Kasumi-1 (cell line): Measurements from ENCODE around the gene FGD3.
"Not testable (repeated sequence)": the region's sequence is repeated elsewhere in the genome, so short reads cannot be mapped to it uniquely, and the experiment has no call there.

Source experiments
- DNase-seq, 2 experiments: peaks; one replicate each; lab custom pipeline; 2025; lab: John Stamatoyannopoulos, UW

The FGD3 gene

DNA sequence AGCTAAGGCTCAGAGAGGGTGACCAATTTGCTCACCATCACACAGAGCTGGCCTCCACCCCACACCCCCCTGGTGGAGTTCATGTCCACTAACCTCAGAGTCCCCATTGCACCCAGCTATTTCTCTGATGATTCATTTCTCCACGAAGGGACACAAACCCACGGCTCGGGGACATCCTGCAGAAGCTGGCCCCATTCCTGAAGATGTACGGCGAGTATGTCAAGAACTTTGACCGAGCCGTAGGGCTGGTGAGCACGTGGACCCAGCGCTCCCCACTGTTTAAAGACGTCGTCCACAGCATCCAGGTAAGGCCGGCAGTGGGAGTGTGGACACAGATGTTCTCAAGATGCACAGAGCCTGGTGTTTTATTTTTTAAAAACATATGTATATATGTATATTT lies 58.6 kb downstream of the FGD3 start:
- no peak for DNase-seq

DNA sequence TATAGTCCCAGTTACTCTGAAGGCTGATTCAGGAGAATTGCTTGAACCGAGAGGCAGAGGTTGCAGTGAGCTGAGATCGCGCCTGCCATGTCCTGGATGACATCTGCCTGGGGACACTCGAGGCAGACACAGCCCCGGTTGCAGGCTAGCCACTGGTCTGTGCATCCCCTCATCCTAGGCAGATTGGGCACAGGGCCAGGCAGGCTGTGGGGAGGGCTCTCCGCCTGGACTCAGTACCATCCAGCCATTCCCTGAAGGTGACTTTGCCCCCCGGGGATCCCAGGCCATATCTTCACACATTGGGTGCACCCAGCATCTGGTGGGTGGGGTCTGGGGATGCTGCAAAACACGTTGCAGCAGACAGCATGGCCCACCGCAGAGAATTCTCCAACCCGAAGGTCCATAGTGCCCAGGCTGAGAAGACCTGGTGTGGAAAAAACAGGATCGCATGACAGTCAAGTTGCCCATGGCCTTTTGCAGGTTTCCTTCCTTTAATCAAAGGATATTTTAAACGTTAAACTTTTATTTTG lies 60.3 kb downstream of the FGD3 start:
- no peak for DNase-seq

DNA sequence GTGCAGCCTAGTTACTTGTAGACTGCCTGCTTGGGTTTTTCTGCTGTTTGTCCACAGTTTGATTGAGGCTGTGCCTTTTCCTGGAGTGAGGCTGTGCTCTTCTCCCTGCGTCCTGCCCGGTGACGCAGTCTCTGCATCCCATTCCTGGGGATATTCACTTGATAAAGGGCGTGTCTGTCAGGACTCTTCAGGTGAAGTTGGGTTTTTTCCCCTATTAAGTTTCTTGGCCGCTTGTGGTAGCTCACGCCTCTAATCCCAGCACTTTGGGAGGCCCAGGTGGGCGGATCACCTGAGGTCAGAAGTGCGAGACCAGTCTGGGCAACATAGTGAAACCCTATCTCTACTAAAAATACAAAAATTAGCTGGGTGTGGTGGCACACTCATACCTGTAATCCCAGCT lies 61.1 kb downstream of the FGD3 start:
- DNase-seq = no peak

DNA sequence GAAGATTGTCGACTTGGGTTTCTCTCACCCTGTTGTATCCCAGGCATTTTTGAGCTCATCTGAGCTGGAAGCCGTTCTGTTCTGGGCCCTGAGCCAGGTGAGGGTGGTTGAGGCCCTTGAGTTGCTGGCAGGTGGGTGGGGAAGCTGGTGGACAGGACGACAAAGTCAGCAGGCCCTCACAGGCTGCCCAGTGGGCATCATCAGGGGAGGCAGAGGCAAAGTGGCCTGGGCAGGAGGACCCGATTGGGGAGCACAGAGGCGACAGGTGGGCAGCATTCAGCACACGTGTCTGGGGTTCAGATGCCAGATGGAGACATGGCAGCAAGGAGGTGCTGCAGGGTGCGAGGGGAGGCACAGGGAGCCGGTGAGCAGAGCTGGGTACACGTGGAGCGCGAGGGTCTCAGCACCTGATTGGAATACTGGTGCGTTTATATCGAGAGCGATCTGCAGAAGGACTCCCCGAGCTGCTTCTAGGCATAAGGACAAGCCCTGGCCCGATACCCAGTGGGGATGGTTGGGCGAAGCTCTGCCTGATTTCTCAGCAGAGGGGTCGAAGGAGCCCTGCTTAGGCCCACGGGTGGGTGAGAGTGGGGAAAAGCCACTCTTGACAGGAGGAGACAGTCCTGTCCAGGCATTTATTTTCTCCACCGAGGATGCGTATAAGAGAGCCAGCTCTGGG lies 62.2 kb downstream of the FGD3 start:
- DNase-seq = no peak

DNA sequence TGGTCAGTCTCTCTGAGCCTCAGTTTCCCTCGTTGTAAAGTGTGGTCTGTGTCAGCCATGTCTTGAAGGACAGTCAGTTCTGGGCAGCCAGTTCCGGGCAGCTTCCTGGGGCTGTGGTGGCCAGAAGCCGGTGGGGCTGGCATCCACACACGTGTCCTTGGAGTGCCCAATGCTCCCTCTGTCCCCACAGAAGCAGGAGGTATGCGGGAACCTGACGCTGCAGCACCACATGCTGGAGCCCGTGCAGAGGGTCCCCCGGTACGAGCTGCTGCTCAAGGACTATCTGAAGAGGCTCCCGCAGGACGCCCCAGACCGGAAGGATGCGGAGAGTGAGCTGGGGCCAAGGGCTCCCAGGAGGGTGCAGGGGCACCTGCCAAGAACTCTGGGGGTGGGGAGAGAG lies 62.7 kb downstream of the FGD3 start:
- no peak for DNase-seq

DNA sequence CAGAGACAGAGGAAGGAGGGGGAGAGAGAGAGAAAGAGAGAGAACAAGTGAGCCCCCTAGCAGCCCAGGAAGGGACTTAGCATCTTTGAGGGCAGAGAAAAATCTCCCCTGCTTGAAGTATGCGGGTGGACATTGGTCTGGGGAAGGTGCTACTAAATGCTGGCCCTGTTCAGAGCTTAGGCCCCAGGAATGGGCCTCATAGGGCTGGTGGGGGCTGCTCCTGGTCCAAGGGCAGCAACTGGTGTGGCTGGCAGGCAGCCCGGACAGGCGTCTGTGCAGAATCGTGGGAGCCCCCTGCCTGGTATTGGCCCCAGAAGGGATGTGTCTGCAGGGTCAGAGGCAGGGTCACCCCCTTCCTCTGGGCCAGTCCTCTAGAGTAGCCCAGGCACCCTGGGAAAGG lies 63.4 kb downstream of the FGD3 start:
- no peak for DNase-seq

DNA sequence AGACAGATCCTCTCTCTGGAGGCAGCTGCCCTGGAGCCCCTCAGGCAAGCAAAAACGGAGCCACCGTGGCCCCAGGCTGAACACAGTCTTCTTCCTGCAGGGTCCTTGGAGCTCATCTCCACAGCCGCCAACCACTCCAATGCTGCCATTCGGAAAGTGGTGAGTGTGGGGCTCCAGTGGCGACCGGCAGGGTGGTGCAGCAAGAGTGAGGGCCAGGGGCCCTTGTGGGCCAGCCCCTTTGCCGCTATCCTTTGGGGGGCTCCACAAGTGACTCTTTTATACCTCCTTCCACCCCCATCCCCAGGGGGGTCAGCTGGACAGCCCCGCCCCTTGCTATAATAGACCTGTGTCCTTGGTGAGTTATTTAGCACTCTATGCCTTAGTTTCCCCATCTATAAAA lies 63.8 kb downstream of the FGD3 start:
- no peak for DNase-seq

DNA sequence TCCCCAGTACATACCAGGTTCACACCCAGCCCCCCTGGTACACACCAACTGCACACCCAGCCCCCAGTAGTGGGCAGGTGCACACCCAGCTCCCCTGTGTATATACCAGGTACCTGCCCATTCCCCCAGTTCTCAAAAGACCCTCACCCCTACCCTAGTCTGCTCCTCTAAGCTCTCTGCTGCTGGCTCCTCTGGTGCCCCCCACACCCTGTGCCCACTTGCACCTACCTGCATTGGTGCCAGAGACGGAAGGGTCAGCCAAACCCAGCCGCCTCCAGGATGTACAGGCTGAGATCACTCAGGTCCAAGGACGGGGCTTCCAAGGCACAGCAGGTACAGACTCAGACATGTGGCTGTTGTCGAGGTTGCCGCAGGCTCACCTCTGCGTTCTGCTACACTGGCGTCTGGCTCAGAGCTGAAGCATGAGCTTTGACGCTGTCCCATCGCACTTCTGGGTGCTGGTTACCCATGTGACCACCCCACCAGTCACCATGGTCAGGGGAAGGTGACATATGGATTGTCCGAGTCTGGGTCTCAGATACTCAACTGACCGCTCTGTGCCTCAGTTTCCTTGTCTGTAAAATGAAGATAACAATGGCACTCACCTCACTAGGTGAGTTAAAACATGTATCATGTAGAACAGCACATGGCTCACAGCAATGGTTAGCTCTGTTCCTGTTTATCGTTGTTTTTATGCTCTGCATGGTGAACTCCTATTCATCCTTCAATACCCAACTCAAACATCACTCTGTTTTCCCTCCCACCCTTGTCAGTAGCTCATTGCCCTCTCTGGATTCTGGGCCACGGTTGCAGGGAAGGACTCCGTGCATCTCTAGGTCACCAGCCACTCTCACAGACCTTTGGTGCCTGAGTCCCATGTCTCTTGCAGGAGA lies 65.9 kb downstream of the FGD3 start:
- no peak for DNase-seq

DNA sequence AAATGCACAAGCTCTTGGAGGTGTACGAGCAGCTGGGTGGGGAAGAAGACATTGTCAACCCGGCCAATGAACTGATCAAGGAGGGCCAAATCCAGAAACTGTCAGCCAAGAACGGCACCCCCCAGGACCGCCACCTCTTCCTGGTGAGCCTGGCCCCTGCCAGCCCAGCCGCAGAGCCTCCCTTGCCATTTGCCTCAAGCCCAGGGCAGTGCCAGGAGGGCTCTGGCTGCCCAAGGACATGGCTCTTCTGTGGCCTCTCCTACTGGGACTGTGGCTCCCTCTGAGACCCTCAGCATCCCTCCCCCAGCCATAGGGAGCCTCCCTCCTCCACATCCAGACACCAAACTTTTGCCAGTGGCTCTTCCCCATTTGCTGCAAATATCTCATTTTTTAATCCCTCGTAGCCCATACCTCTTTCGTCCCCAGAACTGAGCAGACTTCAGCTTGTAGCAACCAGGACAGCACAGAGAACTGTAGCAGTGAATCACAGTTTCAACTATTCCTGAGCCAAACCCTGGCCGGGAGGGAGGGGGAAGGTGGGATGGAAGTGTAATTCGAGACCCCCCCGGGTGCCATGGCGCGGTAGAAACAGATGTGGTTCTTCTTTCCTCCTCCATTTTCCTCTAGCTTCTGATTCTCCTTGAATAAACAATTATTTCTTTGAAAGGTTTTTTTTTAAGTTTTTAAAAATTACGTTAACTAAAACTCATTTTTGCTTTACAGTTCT lies 66.7 kb downstream of the FGD3 start:
- DNase-seq = no peak

DNA sequence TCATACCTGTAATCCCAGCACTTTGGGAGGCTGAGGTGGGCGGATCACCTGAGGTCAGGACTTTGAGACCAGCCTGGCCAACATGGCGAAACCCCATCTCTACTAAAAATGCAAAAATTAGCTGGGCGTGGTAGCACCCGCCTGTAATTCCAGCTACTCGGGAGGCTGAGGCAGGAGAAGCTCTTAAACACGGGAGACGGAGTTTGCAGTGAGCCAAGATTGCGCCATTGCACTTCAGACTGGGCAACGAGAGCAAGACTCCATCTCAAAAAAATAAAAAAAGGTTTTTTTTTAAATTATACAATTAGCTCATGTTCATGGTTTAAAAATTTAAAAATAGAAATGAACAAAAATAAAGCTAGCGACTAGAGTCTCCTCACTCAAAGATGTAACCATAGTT lies 67.9 kb downstream of the FGD3 start:
- DNase-seq = not testable (repeated sequence)

DNA sequence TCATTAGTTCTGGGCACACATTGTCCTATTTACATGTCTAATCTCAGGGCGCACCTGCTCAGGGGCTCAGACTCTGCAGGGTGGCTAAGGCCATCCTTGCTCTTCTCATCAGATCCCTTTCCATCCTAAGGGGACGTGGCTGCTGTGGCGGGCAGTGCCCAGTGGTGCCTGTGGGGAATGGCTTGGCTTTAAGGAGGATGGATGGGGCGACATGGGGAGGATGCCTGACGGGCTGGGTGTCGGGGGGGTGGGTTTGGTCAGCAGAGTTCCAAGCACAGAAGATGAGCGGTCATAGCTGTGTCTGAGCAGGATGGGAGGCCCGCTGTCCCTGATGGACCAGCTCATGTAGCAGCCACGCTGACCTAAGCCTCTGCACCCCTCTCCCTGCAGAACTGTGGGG lies 70.3 kb downstream of the FGD3 start:
- no peak for DNase-seq

DNA sequence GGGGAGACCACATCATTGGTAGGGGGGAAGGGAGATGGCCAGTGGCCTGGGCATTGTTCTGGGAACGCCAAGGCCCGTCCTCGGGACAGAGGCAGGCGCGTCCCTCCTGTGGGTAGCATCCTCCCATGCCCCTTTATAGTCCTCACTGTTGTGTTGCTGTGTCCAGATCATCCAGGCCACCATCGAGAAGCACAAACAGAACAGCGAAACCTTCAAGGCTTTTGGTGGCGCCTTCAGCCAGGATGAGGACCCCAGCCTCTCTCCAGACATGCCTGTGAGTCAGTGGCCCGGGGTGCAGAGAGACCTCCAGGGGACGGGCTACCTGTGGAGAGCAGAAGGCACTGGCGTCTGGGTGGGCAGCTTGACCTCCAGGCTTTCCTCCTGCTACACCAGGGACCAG lies 72.8 kb downstream of the FGD3 start:
- DNase-seq = no peak

DNA sequence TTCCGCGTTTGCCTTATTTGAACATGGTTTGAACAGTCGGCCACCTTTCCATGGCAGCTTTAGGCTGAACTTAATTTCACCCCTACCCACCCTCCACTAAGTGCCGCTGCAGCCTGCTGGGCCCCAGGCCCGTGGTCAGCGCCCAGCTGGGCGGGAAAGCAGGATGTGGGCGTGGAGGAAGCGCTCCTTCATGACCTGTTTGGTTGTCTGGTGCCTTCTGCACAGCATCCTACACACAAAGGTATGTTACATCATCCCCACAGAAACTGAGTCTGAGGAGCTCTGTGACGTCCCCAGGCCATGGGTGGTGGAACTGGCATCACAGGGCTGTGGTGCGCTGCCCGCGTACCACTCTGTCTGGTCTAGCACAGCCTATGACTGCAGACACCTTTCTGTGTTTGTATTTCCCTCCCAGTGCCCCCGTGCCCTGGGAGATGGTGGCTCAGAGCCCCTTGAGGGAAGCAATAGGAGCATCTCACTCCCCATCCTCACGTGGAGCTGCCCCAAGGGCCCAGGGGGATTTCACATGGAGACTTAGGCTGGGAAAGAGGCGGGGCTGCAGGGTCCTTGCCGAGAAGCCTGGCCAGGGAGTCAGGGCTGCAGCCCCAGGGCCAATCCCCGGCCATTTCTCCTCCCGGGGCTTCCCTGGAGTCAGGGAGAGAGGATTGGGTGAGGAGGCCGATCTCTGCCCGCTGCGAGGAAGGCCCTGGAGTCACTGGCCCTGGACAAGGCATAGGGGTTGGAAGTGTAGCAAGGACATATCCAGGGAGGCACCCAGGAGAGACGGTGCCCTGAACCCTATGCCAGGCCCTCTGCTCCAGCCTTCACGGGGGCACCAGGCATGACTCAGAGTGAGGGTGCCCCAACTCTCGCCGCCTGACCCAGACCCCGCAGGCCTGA lies 73.7 kb downstream of the FGD3 start:
- DNase-seq = no peak

DNA sequence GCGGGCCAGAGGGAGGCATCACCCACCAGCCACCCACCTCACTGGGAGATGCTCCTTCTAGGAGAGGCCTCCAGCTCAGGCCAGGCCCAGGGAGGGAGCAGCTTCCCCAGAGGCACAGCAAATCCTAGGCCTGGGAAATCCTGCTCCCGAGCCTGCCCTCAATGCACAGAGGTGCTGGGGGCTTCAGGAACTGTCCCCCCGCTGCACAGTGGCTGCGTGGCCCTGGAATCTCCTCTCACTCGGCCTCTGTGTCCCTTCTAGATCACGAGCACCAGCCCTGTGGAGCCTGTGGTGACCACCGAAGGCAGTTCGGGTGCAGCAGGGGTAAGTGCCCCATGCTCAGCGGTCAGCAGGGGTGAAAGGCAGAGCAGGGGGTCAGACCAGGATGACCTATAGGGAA lies 74.7 kb downstream of the FGD3 start:
- DNase-seq = no peak

DNA sequence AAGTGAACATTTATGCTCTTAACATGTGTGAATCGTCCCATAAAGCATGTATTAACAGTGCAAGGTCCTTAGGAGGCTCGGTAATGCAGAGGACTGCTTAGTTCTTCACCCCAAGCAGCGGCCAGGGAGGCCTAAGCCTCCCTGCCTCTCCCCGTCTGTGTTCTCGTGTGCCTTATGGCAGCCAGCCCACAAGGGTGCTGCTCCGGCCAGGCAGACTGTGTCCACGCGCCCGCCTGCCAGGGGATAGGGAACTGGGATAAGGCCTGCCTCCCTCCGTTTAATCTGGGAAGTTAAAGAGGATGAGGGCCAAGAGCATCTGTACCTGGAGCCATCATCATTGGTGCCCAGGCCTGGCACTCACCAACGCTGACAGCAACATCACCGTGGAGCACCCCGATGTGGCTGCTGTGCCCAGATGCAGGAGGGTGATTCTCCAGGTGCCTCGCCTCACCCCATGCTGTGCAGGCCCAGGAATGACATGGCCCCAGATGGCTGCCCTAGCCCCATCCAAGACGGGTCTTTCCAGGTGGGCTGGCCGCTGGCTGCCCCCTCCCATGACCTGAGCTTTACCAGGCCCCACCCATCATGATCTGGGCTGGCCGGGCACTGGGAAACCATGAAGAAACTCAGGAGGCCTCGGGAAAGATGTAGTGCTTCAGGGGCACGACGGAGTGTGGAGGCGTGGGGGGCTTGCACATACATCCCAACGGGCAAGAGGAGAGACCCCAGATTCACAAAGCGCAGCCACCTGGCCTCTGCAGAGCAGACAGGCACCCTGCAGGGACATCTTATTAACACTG lies 75.6 kb downstream of the FGD3 start:
- no peak for DNase-seq

DNA sequence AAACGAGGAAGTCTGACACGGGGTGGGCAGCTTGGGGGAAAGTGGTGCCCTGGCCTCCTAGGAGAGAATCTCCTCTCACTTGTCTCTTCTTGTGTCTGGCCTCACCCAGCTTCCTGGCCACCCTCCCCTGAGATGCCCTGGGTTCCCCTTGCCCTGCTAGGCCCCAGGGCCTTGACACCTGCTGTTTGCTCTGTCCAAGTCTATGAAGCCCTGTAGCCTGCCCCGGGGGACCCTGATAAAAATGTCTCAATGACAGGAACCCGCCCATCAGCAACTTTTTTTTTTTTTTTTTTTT lies 76.1 kb downstream of the FGD3 start:
- no peak for DNase-seq

DNA sequence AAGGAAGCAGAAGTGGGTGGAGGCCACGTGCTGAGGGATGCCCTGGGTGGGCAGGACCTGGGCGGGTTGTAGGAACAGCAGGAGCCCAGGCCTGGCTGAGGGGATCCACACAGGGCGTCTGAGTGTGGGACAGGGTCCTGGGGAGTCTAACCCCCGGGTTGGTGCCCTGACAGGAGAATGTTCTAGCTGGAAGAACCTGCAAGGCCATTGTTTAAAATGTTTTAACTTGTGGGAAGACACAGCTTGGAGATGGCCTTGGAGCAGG lies 77.3 kb downstream of the FGD3 start:
- no peak for DNase-seq

DNA sequence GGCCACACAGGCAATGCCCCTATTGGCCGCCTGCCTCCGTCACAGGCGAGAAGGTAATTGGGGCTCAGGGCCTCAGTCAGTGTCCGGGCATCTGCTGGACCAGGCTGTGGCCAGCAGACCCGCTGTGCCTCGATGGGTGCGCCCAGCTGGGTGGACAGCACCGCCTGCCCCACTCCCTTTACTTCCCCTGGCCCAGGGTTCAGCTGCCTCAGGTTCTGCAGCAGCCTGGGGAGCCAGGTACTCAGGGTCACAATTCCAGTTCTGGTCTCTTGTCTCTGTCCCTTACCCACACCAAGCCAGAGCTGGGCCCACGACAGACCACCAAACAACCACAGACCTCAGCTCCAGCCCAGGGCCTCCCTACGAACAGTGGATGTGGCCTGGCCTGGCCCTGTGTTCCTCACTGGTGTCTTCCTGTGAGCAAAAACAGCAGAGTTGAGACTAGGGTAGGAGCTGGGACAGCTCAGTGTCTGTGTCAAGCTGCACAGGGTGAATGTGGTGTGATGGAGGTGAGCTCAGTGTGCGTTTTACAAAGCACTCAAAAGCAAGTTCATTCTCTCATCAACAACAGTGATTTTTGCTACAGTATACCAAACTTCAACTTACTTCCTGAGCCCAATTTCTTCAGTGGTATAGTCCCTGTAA lies 77.8 kb downstream of the FGD3 start:
- DNase-seq = no peak

DNA sequence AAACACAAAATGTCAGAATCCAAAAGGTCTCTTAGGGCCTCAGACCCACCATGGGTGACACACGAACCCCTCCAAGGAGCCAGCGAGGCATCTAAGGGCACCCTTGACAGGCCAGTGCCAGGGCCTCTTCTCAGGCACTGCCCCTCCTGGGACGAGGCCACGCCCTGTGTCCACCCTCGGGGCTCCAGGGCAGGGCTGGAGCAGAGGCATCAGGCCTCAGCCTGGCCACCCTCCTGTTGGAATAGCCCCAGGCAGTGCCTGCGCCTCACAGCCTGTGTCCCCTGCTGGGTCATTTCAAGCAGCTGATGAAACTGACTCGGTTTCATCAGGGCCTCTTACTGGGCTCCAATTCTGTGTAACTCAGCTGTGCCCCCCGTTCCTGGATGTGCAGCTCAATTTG lies 78.4 kb downstream of the FGD3 start:
- no peak for DNase-seq

DNA sequence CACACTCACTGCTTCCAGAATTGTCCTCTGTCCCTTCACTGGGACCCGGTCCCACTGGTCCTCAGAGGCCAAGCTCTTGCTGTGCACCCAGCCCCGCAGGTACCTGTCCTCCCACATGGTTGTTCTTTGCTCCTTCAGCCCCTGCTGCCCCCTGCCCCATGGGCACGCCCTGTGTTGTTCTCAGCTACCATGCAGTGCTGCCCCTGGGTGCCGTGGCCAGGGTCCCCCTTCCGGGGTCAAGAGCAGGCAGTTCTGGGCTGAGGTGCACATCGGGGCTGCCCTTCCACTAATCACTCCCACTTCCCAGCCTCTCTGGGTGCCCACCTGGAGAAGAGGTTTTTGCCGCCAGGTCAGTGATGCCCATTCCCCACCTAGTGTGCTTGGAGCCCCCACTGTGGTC lies 79.3 kb downstream of the FGD3 start:
- no peak for DNase-seq

DNA sequence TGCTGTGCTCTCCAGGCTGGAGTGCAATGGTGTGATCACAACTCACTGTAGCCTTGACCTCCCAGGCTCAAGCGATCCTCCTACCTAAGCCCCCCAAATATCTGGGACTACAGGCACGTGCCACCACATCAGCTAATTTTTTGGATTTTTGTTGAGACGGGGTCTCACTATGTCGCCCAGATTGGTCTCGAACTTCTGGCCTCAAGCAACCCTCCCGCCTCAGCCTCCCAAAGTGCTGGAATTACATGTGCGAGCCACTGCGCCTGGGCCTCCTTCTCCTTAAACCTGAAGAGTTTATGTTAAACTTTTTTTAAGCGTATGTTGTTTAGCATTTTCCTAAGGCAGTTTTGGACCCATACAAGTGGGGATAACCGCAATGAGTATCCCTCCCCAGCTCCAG lies 80.4 kb downstream of the FGD3 start:
- no peak for DNase-seq
